Measurements from ENCODE around the gene CIRBP. TPM values are rescaled to one million over a fixed set of nuclear protein-coding genes. Genes with fewer than 3 reads are reported as not detected.

CIRBP gene
- total and polyA plus RNA-seq, 2 donors: 229 to 693 TPM

DNA sequence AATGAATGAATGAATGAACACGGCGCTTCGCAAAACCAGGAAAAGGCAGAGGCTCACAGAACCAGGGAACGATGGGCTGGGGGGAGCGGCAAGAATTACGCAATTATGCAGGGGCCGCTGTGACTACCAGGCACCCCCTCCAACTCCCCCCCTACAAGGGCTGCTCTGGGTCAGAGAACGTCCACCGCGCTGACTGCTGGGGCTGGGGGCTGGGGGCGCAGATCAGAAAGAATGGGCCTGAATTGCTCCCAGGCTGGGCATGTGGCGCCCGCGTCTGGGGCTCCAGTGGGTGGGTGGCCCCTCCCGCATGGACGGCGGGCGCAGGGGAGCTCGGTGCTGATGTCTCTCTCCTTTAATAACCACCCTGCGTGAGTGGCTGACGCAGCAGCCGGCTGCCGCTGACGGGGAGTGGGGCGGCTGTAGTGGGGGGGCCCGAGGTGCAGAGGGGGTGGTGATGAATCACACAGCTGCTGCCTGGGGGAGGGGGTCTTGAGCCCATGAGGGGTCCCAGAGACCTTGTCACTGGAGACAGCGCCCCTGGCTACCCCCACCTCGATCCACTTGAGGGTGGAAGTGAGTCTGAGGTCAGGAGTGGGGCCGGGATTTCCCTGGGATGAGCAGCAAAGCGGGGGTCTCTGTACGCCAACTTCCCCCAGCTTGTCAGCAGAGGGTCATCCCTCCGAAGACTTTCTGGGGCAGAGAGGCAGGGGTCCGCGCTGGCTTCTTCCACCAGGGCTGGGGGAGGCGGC lies 1.5 kb upstream of the CIRBP start:
- no peak overlapping the region for H3K4me3 ChIP-seq (ENCODE audit: low read length in 2 of 2)

DNA sequence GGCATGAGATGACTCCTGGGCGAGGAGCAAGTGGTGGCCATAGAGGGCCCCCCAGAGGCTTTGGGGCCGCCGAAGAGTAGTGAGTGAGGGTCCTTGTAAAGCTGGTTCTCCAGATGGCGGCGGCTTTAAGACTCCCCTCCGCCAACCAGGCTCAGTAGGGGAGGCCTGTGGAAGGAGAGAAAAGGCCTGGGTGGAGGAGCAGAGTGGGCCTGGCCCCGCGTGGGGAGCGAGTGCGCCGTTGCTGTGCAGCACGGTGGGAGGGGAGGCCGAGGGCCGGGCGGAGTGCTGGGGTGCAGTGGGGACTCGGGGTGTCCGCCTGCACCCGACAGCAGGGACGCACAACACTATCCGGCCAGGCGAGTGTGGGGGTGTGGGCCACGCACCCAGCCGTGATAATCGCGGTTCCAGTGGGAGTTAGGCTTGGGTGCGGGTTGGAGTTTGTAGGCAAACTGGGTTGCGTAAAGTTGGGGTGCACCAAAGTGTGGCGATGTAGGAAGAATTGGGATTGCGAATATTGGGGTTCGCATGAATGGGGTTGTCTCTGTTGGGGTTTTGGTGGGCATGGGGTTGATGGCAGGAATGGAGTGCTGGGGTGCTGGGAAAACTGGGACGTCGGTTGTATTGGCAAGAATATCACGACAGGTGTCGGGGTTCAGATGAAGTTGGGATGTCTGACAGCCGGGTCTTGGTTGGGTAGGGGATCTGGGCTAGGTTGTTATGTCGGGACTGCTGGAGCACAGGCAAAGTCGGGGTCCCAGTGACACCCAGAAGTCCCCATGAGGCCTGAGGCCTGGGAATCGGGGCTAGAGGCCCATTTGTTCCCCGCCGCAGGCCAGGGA lies 687 bp upstream of the CIRBP start:
- Histone ChIP-seq H3K27me3 (ENCODE audit: control insufficient read depth in 2 of 2, insufficient read depth in 1 of 2, low read length in 1 of 2) (peaks cover 11 to 34% of the 10 kb centered on the region in 2 donors), H3K9me3 (ENCODE audit: control insufficient read depth in 2 of 2, insufficient read depth in 1 of 2, low read length in 1 of 2) (peaks cover 0 to 27% of the 10 kb centered on the region in 2 donors), H3K4me3 (ENCODE audit: low read length in 2 of 2) (peak overlapping the region in 1 of 2 donors; percentile 94), H3K36me3 (ENCODE audit: control insufficient read depth in 2 of 2, insufficient read depth in 2 of 2, low read length in 1 of 2) (peaks cover 26 to 38% of the 10 kb centered on the region in 2 donors), H3K27ac (ENCODE audit: low read depth in 1 of 2, low read length in 1 of 2) (peak overlapping the region; percentile 10 to 53), H3K4me1 (ENCODE audit: control insufficient read depth in 2 of 2, insufficient read depth in 2 of 2, low read length in 2 of 2) (peaks cover 46 to 83% of the 10 kb centered on the region in 2 donors)
- 68% methylated on average over 40 of the region's 40 CpGs for whole genome bisulfite sequencing
- DNase-seq (ENCODE audit: low read depth in 6 of 9, low spot score in 9 of 9): no peak

More for the DNA sequence above, 1.5 kb upstream of the CIRBP start:
- H3K27ac ChIP-seq (ENCODE audit: low read depth in 1 of 2, low read length in 1 of 2): no peak overlapping the region
- H3K9me3 ChIP-seq (ENCODE audit: control insufficient read depth in 2 of 2, insufficient read depth in 1 of 2, low read length in 1 of 2): peaks cover 0 to 27% of the 10 kb centered on the region in 2 donors
- 33% methylated on average over 35 of the region's 35 CpGs for WGBS
- peak in 1 of 9 donors; percentile 25 for DNase-seq (ENCODE audit: low read depth in 6 of 9, low spot score in 9 of 9)
- peaks cover 18 to 30% of the 10 kb centered on the region in 2 donors for H3K36me3 ChIP-seq (ENCODE audit: control insufficient read depth in 2 of 2, insufficient read depth in 2 of 2, low read length in 1 of 2)
- H3K27me3 ChIP-seq (ENCODE audit: control insufficient read depth in 2 of 2, insufficient read depth in 1 of 2, low read length in 1 of 2): peaks cover 11 to 34% of the 10 kb centered on the region in 2 donors
- H3K4me1 ChIP-seq (ENCODE audit: control insufficient read depth in 2 of 2, insufficient read depth in 2 of 2, low read length in 2 of 2): peaks cover 49 to 84% of the 10 kb centered on the region in 2 donors

DNA sequence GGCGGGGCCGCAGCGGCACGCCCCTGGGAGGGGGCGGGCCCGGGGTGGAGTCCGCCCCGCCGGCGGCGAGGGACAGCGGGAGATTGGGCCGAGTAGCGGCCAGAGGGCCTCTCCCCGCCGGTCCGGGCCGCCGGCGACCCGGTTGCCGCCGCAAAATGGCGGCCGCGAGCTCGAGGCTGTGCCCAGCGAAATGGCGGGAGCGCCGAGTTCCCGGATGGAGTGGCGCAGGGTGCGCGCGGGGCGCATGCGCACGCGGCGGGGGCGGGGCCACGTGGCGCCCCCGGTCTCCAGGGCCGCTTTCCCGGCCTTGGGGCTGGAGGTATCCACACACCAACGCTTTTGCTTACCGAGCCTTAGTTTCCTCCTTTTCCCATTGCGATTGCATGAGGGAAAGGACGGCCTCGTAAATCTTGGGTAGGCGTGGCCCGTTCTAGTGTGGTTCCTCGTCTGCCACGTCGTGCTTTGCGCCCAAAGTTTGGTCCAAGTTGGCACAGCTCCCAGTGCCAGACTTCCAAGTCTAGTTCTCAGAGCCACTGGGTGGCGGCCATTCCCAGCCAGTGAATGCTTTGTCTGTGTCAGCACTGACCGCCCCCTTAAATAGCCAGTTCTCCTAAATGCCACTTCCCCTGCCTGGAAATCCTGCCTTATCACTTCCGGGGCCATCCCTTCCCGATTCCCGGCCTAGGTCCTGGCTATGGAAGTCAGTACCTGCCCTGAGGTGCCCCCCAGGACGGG lies 513 bp downstream of the CIRBP start:
- WGBS: under 1% methylated on average over 64 of the region's 64 CpGs
- DNase-seq (ENCODE audit: low read depth in 6 of 9, low spot score in 9 of 9): peak in 5 of 9 donors; percentile 77 to 90 (median 85)

DNA sequence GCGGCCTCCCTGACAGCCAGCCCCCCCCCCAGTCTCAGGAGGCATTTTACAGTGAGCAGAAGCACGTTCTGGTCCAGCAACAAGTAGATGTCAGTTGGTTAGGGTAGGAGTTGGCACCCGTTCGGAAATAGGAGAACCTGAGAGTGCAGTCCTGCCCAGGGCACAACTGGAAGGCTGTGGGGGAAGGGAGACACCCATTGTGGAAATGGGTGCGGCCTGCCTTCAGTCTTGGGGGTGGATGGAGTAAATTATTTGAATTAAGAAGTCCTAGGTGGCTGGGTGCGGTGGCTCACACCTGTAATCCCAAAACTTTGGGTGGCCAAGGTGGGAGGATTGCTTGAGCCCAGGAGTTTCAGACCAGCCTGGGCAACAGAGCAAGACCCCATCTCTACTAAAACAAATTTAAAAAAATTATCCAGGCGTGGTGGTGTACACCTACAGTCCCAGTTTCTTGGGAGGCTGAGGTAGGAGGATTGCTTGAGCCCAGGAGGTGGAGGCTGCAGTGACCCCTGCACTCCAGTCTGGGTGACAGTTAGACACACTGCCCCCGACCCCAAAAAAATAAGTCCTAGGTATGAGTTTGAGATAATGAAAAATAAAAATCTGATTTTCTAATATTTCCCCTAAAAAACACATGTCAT lies 1.2 kb downstream of the CIRBP start:
- Histone ChIP-seq H3K27me3 (ENCODE audit: control insufficient read depth in 2 of 2, insufficient read depth in 1 of 2, low read length in 1 of 2) (peaks cover 11 to 29% of the 10 kb centered on the region in 2 donors), H3K9me3 (ENCODE audit: control insufficient read depth in 2 of 2, insufficient read depth in 1 of 2, low read length in 1 of 2) (peaks cover 0 to 25% of the 10 kb centered on the region in 2 donors), H3K27ac (ENCODE audit: low read depth in 1 of 2, low read length in 1 of 2) (peak overlapping the region; percentile 88 to 99), H3K4me1 (ENCODE audit: control insufficient read depth in 2 of 2, insufficient read depth in 2 of 2, low read length in 2 of 2) (peaks cover 53 to 88% of the 10 kb centered on the region in 2 donors), H3K36me3 (ENCODE audit: control insufficient read depth in 2 of 2, insufficient read depth in 2 of 2, low read length in 1 of 2) (peaks cover 43 to 55% of the 10 kb centered on the region in 2 donors), H3K4me3 (ENCODE audit: low read length in 2 of 2) (peak overlapping the region; percentile 94 to 99)
- WGBS: 42% methylated on average over 8 of the region's 8 CpGs
- no peak for DNase-seq (ENCODE audit: low read depth in 6 of 9, low spot score in 9 of 9)

More for the DNA sequence above, 513 bp downstream of the CIRBP start:
- peaks cover 48 to 90% of the 10 kb centered on the region in 2 donors for H3K4me1 ChIP-seq (ENCODE audit: control insufficient read depth in 2 of 2, insufficient read depth in 2 of 2, low read length in 2 of 2)
- H3K4me3 ChIP-seq (ENCODE audit: low read length in 2 of 2): peak overlapping the region; percentile 94 to 99
- H3K27me3 ChIP-seq (ENCODE audit: control insufficient read depth in 2 of 2, insufficient read depth in 1 of 2, low read length in 1 of 2): peaks cover 11 to 34% of the 10 kb centered on the region in 2 donors
- H3K36me3 ChIP-seq (ENCODE audit: control insufficient read depth in 2 of 2, insufficient read depth in 2 of 2, low read length in 1 of 2): peaks cover 38 to 50% of the 10 kb centered on the region in 2 donors
- H3K27ac ChIP-seq (ENCODE audit: low read depth in 1 of 2, low read length in 1 of 2): peak overlapping the region; percentile 88 to 99
- peaks cover 0 to 25% of the 10 kb centered on the region in 2 donors for H3K9me3 ChIP-seq (ENCODE audit: control insufficient read depth in 2 of 2, insufficient read depth in 1 of 2, low read length in 1 of 2)

DNA sequence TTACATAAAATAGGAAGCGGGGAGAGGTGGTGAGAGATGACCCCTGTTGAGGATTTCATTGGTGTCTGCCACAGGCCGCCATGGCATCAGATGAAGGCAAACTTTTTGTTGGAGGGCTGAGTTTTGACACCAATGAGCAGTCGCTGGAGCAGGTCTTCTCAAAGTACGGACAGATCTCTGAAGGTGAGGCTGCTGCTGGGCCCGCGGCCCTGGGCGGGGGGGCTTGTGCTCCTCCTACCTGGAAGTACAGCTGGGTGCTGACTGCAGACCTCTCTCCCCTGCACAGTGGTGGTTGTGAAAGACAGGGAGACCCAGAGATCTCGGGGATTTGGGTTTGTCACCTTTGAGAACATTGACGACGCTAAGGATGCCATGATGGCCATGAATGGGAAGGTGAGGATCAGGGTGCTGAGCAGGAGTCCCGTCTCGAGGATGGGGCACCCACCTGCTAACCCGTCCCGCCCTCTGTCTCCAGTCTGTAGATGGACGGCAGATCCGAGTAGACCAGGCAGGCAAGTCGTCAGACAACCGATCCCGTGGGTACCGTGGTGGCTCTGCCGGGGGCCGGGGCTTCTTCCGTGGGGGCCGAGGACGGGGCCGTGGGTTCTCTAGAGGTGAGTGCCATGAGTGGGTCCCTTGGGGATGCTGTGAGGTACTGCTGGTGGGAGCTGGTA lies 1.9 kb downstream of the CIRBP start:
- Histone ChIP-seq H3K27me3 (ENCODE audit: control insufficient read depth in 2 of 2, insufficient read depth in 1 of 2, low read length in 1 of 2) (peaks cover 9 to 23% of the 10 kb centered on the region in 2 donors), H3K9me3 (ENCODE audit: control insufficient read depth in 2 of 2, insufficient read depth in 1 of 2, low read length in 1 of 2) (peaks cover 0 to 20% of the 10 kb centered on the region in 2 donors), H3K4me1 (ENCODE audit: control insufficient read depth in 2 of 2, insufficient read depth in 2 of 2, low read length in 2 of 2) (peaks cover 51 to 83% of the 10 kb centered on the region in 2 donors), H3K36me3 (ENCODE audit: control insufficient read depth in 2 of 2, insufficient read depth in 2 of 2, low read length in 1 of 2) (peaks cover 43 to 55% of the 10 kb centered on the region in 2 donors), H3K4me3 (ENCODE audit: low read length in 2 of 2) (peak overlapping the region; percentile 94 to 99), H3K27ac (ENCODE audit: low read depth in 1 of 2, low read length in 1 of 2) (peak overlapping the region; percentile 8 to 31)
- WGBS: 93% methylated on average over 26 of the region's 26 CpGs
- DNase-seq (ENCODE audit: low read depth in 6 of 9, low spot score in 9 of 9): no peak

DNA sequence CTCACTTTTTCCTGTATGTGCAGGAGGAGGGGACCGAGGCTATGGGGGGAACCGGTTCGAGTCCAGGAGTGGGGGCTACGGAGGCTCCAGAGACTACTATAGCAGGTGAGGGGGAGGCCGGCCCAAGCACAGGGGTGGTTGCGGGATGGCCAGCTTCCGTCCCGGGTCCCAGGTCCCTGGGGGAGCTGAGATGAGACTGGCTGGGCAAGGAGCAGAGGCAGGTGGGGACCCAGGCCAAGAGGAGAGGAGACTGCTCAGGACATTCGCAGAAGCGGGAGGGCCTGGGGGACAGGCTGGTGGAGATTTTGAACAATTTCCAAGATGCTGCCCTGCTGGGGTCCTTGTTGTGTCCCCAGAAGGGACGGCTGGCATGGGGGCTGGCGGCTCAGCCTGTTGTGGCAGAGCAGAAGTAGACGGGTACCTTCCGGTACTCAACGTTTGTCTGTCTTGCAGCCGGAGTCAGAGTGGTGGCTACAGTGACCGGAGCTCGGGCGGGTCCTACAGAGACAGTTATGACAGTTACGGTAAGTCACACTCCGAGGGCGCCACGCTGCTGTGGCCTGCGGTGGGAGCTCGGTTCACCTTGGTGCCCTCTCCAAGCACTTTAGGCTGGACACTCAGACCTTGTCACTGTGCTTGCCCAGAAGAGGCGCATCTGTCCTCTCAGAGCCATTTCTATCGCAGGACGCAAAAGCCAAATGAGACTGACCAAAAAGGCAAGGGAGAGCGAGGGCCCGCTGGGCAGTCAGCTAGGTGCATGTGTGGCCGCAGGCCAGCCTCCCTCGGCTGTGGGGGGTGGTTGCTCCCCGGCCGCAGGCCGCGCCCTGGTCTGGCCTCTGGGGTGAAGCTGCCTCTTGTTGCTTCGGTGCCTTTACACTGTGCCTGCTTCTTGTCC lies 2.6 kb downstream of the CIRBP start:
- Histone ChIP-seq H3K27ac (ENCODE audit: low read depth in 1 of 2, low read length in 1 of 2) (no peak overlapping the region), H3K4me3 (ENCODE audit: low read length in 2 of 2) (peak overlapping the region in 1 of 2 donors; percentile 9), H3K27me3 (ENCODE audit: control insufficient read depth in 2 of 2, insufficient read depth in 1 of 2, low read length in 1 of 2) (peaks cover under 1 to 15% of the 10 kb centered on the region in 2 donors), H3K9me3 (ENCODE audit: control insufficient read depth in 2 of 2, insufficient read depth in 1 of 2, low read length in 1 of 2) (peaks cover 0 to 18% of the 10 kb centered on the region in 2 donors), H3K36me3 (ENCODE audit: control insufficient read depth in 2 of 2, insufficient read depth in 2 of 2, low read length in 1 of 2) (peaks cover 43 to 56% of the 10 kb centered on the region in 2 donors), H3K4me1 (ENCODE audit: control insufficient read depth in 2 of 2, insufficient read depth in 2 of 2, low read length in 2 of 2) (peaks cover 51 to 83% of the 10 kb centered on the region in 2 donors)
- 96% methylated on average over 37 of the region's 37 CpGs for WGBS
- DNase-seq (ENCODE audit: low read depth in 6 of 9, low spot score in 9 of 9): no peak

DNA sequence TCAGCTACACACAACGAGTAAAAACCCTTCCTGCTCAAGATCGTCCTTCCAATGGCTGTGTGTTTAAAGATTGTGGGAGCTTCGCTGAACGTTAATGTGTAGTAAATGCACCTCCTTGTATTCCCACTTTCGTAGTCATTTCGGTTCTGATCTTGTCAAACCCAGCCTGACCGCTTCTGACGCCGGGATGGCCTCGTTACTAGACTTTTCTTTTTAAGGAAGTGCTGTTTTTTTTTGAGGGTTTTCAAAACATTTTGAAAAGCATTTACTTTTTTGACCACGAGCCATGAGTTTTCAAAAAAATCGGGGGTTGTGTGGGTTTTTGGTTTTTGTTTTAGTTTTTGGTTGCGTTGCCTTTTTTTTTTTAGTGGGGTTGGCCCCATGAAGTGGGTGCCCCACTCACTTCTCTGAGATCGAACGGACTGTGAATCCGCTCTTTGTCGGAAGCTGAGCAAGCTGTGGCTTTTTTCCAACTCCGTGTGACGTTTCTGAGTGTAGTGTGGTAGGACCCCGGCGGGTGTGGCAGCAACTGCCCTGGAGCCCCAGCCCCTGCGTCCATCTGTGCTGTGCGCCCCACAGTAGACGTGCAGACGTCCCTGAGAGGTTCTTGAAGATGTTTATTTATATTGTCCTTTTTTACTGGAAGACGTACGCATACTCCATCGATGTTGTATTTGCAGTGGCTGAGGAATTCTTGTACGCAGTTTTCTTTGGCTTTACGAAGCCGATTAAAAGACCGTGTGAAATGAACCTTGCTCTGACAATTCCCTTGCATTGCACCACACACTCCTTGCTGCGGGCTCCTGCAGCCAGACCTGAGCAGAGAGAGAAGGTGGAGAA lies 3.5 kb downstream of the CIRBP start:
- peaks cover 43 to 63% of the 10 kb centered on the region in 2 donors for H3K36me3 ChIP-seq (ENCODE audit: control insufficient read depth in 2 of 2, insufficient read depth in 2 of 2, low read length in 1 of 2)
- H3K27me3 ChIP-seq (ENCODE audit: control insufficient read depth in 2 of 2, insufficient read depth in 1 of 2, low read length in 1 of 2): peaks cover 0 to 7% of the 10 kb centered on the region in 2 donors
- H3K9me3 ChIP-seq (ENCODE audit: control insufficient read depth in 2 of 2, insufficient read depth in 1 of 2, low read length in 1 of 2): peaks cover 0 to 19% of the 10 kb centered on the region in 2 donors
- WGBS: 90% methylated on average over 33 of the region's 33 CpGs
- peaks cover 45 to 83% of the 10 kb centered on the region in 2 donors for H3K4me1 ChIP-seq (ENCODE audit: control insufficient read depth in 2 of 2, insufficient read depth in 2 of 2, low read length in 2 of 2)
- DNase-seq (ENCODE audit: low read depth in 6 of 9, low spot score in 9 of 9): no peak
- peak overlapping the region in 1 of 2 donors; percentile 4 for H3K4me3 ChIP-seq (ENCODE audit: low read length in 2 of 2)
- no peak overlapping the region for H3K27ac ChIP-seq (ENCODE audit: low read depth in 1 of 2, low read length in 1 of 2)

All from thymus (tissue), 11 donors.